ENCODE measurements around the gene CDR2. TPM values are rescaled to one million over a fixed set of nuclear protein-coding genes. Genes with fewer than 3 reads are reported as not detected.

The CDR2 gene
- total and polyA plus RNA-seq, 2 of the 13 experiments (the other 11 are each of a cell fraction or from before 2014, with no cell fraction given): 59.0 to 78.9 TPM

DNA sequence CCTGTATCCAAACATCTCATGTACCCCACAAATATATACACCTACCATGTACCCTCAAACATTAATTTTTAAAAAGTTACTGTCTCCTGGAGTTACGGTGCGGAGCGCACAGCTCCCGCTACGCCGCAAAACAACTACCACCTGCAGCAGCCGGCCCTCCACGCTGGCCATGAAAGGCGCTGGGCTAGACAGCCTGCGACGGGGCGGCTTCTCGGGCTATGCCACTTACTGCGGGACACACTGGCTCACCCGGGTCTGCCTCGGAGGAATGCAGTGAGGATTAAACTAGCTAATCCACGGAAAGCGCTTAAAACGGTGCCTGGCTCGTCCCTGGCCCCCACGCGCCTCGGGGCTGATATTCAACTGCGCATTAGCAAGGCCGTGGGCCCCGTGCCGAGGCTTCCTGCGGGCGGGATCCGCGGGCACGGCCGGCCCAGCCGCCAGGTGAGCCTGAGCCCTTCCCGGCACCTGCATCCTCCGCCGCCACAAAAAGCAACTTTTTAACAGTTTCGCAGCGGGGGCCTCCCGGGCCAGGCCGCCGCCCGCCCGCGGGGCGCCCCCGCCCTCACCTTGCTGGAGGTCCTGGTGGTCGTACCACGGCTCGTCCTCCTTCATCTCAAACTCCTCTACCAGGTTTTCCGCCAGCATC is 633 bp downstream of the CDR2 start (continued):
- TF ChIP-seq, protein P1, sequence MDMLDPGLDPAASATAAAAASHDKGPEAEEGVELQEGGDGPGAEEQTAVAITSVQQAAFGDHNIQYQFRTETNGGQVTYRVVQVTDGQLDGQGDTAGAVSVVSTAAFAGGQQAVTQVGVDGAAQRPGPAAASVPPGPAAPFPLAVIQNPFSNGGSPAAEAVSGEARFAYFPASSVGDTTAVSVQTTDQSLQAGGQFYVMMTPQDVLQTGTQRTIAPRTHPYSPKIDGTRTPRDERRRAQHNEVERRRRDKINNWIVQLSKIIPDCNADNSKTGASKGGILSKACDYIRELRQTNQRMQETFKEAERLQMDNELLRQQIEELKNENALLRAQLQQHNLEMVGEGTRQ (IDR thresholded peaks at IDR 0.05; ENCODE audit: low read depth, low read length): no peak
- TF ChIP-seq, protein P1 (CRISPR knock-in tag; IDR thresholded peaks at IDR 0.05; ENCODE audit: borderline replicate concordance): no peak
- TF ChIP-seq STAT5B (CRISPR knock-in tag; IDR thresholded peaks at IDR 0.05) (no peak), PHF21A (CRISPR knock-in tag; IDR thresholded peaks at IDR 0.05) (no peak), CREM (IDR thresholded peaks at IDR 0.05) (no peak), CREM (CRISPR knock-in tag; IDR thresholded peaks at IDR 0.05) (no peak), ZNF777 (CRISPR knock-in tag; IDR thresholded peaks at IDR 0.05) (peak; percentile 94), FOXO1 (CRISPR knock-in tag; IDR thresholded peaks at IDR 0.05) (no peak), ZNF549 (CRISPR knock-in tag; IDR thresholded peaks at IDR 0.05) (0 out of 2 replicates have a peak, but pooled peaks have one; percentile 49), ZNF75D (CRISPR knock-in tag; IDR thresholded peaks at IDR 0.05; ENCODE audit: borderline replicate concordance) (no peak), ISL2 (CRISPR knock-in tag; IDR thresholded peaks at IDR 0.05) (peak; percentile 62; the same call in 1 of the 2 replicates), ZNF337 (CRISPR knock-in tag; IDR thresholded peaks at IDR 0.05; ENCODE audit: borderline replicate concordance, low read depth) (no peak), IKZF5 (CRISPR knock-in tag; IDR thresholded peaks at IDR 0.05) (no peak), TARDBP (CRISPR knock-in tag; IDR thresholded peaks at IDR 0.05) (no peak), ZNF180 (CRISPR knock-in tag; IDR thresholded peaks at IDR 0.05; ENCODE audit: borderline replicate concordance, low read depth) (no peak), KDM2A (CRISPR knock-in tag; IDR thresholded peaks at IDR 0.05; ENCODE audit: borderline replicate concordance, low read depth) (peak; percentile 60), ZMYM4 (CRISPR knock-in tag; IDR thresholded peaks at IDR 0.05) (no peak), MEIS1 (CRISPR knock-in tag; IDR thresholded peaks at IDR 0.05; ENCODE audit: borderline replicate concordance) (0 out of 2 replicates have a peak, but pooled peaks have one; percentile 23), FOXK2 (IDR thresholded peaks at IDR 0.05) (no peak), RELA (CRISPR knock-in tag; IDR thresholded peaks at IDR 0.05) (no peak), RNF2 (conservative IDR thresholded peaks at IDR 0.05; ENCODE audit: low read depth) (peak; percentile 68; the same call in 1 of the 2 replicates)
- TF ChIP-seq, protein P2, sequence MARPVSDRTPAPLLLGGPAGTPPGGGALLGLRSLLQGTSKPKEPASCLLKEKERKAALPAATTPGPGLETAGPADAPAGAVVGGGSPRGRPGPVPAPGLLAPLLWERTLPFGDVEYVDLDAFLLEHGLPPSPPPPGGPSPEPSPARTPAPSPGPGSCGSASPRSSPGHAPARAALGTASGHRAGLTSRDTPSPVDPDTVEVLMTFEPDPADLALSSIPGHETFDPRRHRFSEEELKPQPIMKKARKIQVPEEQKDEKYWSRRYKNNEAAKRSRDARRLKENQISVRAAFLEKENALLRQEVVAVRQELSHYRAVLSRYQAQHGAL (CRISPR knock-in tag; IDR thresholded peaks at IDR 0.05; ENCODE audit: not compliant biosample characterization): peak; percentile 68
- TF ChIP-seq, protein P3, sequence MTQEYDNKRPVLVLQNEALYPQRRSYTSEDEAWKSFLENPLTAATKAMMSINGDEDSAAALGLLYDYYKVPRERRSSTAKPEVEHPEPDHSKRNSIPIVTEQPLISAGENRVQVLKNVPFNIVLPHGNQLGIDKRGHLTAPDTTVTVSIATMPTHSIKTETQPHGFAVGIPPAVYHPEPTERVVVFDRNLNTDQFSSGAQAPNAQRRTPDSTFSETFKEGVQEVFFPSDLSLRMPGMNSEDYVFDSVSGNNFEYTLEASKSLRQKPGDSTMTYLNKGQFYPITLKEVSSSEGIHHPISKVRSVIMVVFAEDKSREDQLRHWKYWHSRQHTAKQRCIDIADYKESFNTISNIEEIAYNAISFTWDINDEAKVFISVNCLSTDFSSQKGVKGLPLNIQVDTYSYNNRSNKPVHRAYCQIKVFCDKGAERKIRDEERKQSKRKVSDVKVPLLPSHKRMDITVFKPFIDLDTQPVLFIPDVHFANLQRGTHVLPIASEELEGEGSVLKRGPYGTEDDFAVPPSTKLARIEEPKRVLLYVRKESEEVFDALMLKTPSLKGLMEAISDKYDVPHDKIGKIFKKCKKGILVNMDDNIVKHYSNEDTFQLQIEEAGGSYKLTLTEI (CRISPR knock-in tag; conservative IDR thresholded peaks at IDR 0.05): no peak; the same call in 1 of the 2 replicates

Data from HepG2 (cell line).